CD4-positive, alpha-beta T cell (primary cell): Measurements from ENCODE around the gene B2M. TPM values are rescaled to one million over a fixed set of nuclear protein-coding genes. Genes with fewer than 3 reads are reported as not detected.
"Not testable (repeated sequence)": the region's sequence is repeated elsewhere in the genome, so short reads cannot be mapped to it uniquely, and the experiment has no call there.

Experiments used
- ATAC-seq: fragments of 200-7000 bp; cut with Tn5 transposase; one replicate; pipeline ENCODE4 v1.10.0; 2022; ENCODE audit warnings: mild to moderate bottlenecking; ENCODE audit not compliant: poor library complexity
- CTCF ChIA-PET: fragments of 350-600 bp; sonication (Branson Sonifier 250); formaldehyde crosslinking; loops from one replicate; lab custom pipeline; 2021; ENCODE audit warnings: antibody characterized with exemption, inconsistent platforms; lab: Charles Lee
- POLR2A ChIA-PET: fragments of 350-600 bp; sonication (Branson Sonifier 250); formaldehyde crosslinking; loops from one replicate; lab custom pipeline; 2021; ENCODE audit warnings: antibody characterized with exemption, inconsistent platforms; lab: Charles Lee
- DNase-seq, 14 experiments: peaks; one replicate each; pipeline ENCODE4 v3.0.0-alpha.2; 2013 to 2020; ENCODE audit warnings: mixed read lengths in 2 of 14
- H3K27ac ChIP-seq, 2 donors: one replicate each; pipeline versions ENCODE4 v1.5.1 to v1.7.0; 2013; ENCODE audit warnings: low read length in 2 of 2, low read depth in 1 of 2, mild to moderate bottlenecking in 1 of 2
- H3K27me3 ChIP-seq, 2 experiments: 1 replicate in 1 of 2; 2 replicates in 1 of 2; pipeline versions ENCODE4 v1.6.1 to v1.7.0; 2013; ENCODE audit warnings: low read length in 2 of 2, control low read depth in 1 of 2, mild to moderate bottlenecking in 1 of 2, moderate library complexity in 1 of 2; ENCODE audit not compliant: insufficient read depth in 2 of 2, control insufficient read depth in 1 of 2
- H3K36me3 ChIP-seq: one replicate; pipeline ENCODE4 v1.6.1; 2013; ENCODE audit warnings: low read length, control low read depth; ENCODE audit not compliant: insufficient read depth
- H3K4me1 ChIP-seq: one replicate; pipeline ENCODE4 v1.6.1; 2013; ENCODE audit warnings: low read length, control low read depth; ENCODE audit not compliant: insufficient read depth
- H3K4me3 ChIP-seq: one replicate; pipeline ENCODE4 v1.5.1; 2013; ENCODE audit warnings: mild to moderate bottlenecking, low read length, moderate library complexity
- H3K9me3 ChIP-seq, 2 experiments: 1 replicate in 1 of 2; 2 replicates in 1 of 2; pipeline versions ENCODE4 v1.6.1 to v1.7.0; 2013; ENCODE audit warnings: low read length in 2 of 2, mild to moderate bottlenecking in 2 of 2, control low read depth in 1 of 2, moderate library complexity in 1 of 2; ENCODE audit not compliant: control insufficient read depth in 1 of 2, insufficient read depth in 1 of 2
- H3K27ac Mint-ChIP-seq: one replicate; pipeline ENCODE4 v1.8.0; 2020; ENCODE audit warnings: mixed read lengths
- H3K27me3 Mint-ChIP-seq: one replicate; pipeline ENCODE4 v1.8.0; 2021; ENCODE audit warnings: mixed read lengths
- H3K36me3 Mint-ChIP-seq: one replicate; pipeline ENCODE4 v1.8.0; 2021; ENCODE audit warnings: low read depth, mixed read lengths
- H3K4me1 Mint-ChIP-seq: one replicate; pipeline ENCODE4 v1.8.0; 2021; ENCODE audit warnings: low read depth, mixed read lengths
- H3K4me3 Mint-ChIP-seq: one replicate; pipeline ENCODE4 v1.8.0; 2020; ENCODE audit warnings: mild to moderate bottlenecking, mixed read lengths
- H3K9me3 Mint-ChIP-seq: one replicate; pipeline ENCODE4 v1.8.0; 2020; ENCODE audit warnings: mixed read lengths
- intact Hi-C, 2 experiments: fragments of 100-400 bp; cut with DNase I in 1 of 2; cut with micrococcal nuclease in 1 of 2; formaldehyde crosslinking; loops; one replicate each; pipeline versions ENCODE4 v1.15.1 to v1.9.0; 2023 to 2025; cut with DNase I, micrococcal nuclease
- total RNA-seq, 174 experiments: library from RNA in 2 of 174; stranded (reverse) in 2 of 174; gene quantifications; one replicate each; pipeline ENCODE4 v1.2.3 and lab custom pipeline; 2021 to 2026
- TF ChIP-seq, protein P1 (sequence below): fragments of 200-600 bp; IDR thresholded peaks from one replicate; pipeline ENCODE4 v1.8.0; 2022; ENCODE audit warnings: antibody characterized with exemption, mild to moderate bottlenecking

The B2M gene
- total RNA-seq, 2 experiments from 2014 or later: 4,357 to 4,503 TPM

DNA sequence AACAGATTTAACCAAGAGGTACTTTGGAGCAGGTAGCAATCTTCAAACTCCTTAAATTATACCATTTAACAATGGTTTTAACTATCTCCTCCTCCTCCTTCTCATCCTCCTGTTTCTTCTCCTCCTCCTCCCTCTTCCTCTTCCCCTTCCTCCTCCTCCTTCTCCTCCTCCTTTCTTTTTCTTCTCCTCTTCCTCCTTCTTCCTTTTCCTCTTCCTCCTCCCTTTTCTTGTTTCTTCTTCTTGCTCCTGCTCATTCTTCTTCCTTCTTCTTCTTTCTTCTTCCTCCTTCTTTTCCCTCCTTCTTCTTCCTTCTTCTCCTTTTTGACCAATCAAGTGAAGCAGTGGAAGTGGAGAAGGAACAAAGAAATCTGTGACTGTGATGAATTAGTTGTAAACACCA, 14.3 kb upstream of the B2M start:
- Histone ChIP-seq H3K4me3 (no peak overlapping the region), H3K4me1 (peaks cover 14% of the 10 kb centered on the region), H3K27me3 (no peaks in the 10 kb centered on the region), H3K27ac (no peak overlapping the region), H3K36me3 (no peaks in the 10 kb centered on the region), H3K9me3 (no peaks in the 10 kb centered on the region)
- POLR2A ChIA-PET: interaction anchor here (0.8 to 6.0 kb wide), 4 partner anchors 14 to 39 kb away, joined by 3 to 67 read pairs (median 21); partner anchors contain the start of genes B2M, PATL2, SPG11 and TRIM69
- Mint-ChIP-seq H3K27ac (peak overlapping the region; percentile 40), H3K4me1 (peaks cover 34% of the 10 kb centered on the region), H3K27me3 (no peaks in the 10 kb centered on the region), H3K4me3 (no peak overlapping the region), H3K36me3 (no peaks in the 10 kb centered on the region), H3K9me3 (peaks cover 9% of the 10 kb centered on the region)
- CTCF ChIA-PET: interaction anchor here (1.2 kb wide), 1 partner anchor 14 kb away, joined by 3 read pairs; the partner anchor contains the start of genes B2M and PATL2
- intact Hi-C loops: no loop called here
- TF ChIP-seq, protein P1, sequence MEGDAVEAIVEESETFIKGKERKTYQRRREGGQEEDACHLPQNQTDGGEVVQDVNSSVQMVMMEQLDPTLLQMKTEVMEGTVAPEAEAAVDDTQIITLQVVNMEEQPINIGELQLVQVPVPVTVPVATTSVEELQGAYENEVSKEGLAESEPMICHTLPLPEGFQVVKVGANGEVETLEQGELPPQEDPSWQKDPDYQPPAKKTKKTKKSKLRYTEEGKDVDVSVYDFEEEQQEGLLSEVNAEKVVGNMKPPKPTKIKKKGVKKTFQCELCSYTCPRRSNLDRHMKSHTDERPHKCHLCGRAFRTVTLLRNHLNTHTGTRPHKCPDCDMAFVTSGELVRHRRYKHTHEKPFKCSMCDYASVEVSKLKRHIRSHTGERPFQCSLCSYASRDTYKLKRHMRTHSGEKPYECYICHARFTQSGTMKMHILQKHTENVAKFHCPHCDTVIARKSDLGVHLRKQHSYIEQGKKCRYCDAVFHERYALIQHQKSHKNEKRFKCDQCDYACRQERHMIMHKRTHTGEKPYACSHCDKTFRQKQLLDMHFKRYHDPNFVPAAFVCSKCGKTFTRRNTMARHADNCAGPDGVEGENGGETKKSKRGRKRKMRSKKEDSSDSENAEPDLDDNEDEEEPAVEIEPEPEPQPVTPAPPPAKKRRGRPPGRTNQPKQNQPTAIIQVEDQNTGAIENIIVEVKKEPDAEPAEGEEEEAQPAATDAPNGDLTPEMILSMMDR: no peak
- ATAC-seq (no peak), DNase-seq (no peak)

DNA sequence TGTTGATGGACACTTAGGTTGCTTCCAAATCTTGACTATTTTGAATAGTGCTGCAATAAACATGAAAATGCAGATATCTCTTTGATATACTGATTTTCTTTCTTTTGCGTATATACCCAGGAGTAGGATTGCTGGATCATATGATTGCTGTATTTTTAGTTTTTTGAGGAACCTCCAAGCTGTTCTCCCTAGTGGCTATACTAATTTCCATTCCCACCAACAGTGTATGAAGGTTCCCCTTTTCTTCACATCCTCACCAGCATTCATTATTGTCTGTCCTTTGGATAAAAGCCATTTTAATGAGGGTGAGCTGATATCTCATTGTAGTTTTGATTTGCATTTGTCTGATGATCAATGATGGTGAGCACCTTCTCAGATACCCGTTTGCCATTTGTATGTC, 12.7 kb upstream of the B2M start:
- Histone ChIP-seq H3K36me3 (no peaks in the 10 kb centered on the region), H3K27me3 (no peaks in the 10 kb centered on the region), H3K27ac (no peak overlapping the region), H3K9me3 (no peaks in the 10 kb centered on the region), H3K4me1 (peaks cover 9% of the 10 kb centered on the region), H3K4me3 (no peak overlapping the region)
- Mint-ChIP-seq H3K9me3 (peaks cover 9% of the 10 kb centered on the region), H3K27me3 (no peaks in the 10 kb centered on the region), H3K27ac (no peak overlapping the region), H3K36me3 (no peaks in the 10 kb centered on the region), H3K4me3 (no peak overlapping the region), H3K4me1 (peaks cover 28% of the 10 kb centered on the region)
- DNase-seq (no peak), ATAC-seq (no peak)
- TF ChIP-seq, protein P1: no peak
- CTCF ChIA-PET: interaction anchor here (1.0 to 1.3 kb wide), 2 partner anchors 12 to 35 kb away, joined by 4 to 5 read pairs; partner anchors contain the start of genes B2M, PATL2 and SPG11
- POLR2A ChIA-PET: interaction anchor here (0.6 to 6.0 kb wide), 10 partner anchors 8 to 41 kb away, joined by 3 to 67 read pairs (median 4); partner anchors contain the start of genes B2M, PATL2 and SPG11
- intact Hi-C loops: no loop called here

DNA sequence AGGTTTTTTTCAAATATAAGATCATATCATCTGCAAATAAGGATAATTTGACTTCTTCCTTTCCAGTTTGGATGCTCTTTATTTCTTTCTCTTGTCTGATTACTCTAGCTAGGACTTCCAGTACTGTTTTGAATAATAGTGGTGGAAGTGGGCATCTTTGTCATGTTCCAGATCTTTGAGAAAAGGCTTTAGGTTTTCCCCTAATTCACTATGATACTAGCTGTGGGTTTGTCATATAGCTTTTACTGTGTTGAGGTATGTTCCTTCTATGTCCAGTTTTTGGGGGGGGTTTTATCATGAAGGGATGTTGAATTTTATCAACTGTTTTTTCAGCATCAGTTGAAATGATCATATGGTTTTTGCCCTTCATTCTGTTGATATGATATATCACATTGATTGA, 10.6 kb upstream of the B2M start:
- H3K36me3 ChIP-seq, H3K36me3 Mint-ChIP-seq, H3K27me3 Mint-ChIP-seq, H3K4me3 ChIP-seq, H3K4me1 ChIP-seq, H3K27ac Mint-ChIP-seq, ATAC-seq, intact Hi-C loops, H3K4me3 Mint-ChIP-seq, H3K27me3 ChIP-seq, H3K9me3 ChIP-seq, H3K27ac ChIP-seq, DNase-seq: not testable (repeated sequence)
- POLR2A ChIA-PET: interaction anchor here (1.3 kb wide), 1 partner anchor 28 kb away, joined by 3 read pairs; no protein-coding TSS in a partner anchor
- CTCF ChIA-PET: interaction anchor here (2.1 kb wide), 1 partner anchor 24 kb away, joined by 5 read pairs; no protein-coding TSS in a partner anchor
- Mint-ChIP-seq H3K9me3 (peaks cover 11% of the 10 kb centered on the region), H3K4me1 (peaks cover 14% of the 10 kb centered on the region)
